ENCODE measurements around the gene LRCH4. TPM values are rescaled to one million over a fixed set of nuclear protein-coding genes. Genes with fewer than 3 reads are reported as not detected.

The LRCH4 gene
- total and polyA plus RNA-seq, 2 donors (not counting 1 experiment from before 2014, with no cell fraction given): 288 to 289 TPM

DNA sequence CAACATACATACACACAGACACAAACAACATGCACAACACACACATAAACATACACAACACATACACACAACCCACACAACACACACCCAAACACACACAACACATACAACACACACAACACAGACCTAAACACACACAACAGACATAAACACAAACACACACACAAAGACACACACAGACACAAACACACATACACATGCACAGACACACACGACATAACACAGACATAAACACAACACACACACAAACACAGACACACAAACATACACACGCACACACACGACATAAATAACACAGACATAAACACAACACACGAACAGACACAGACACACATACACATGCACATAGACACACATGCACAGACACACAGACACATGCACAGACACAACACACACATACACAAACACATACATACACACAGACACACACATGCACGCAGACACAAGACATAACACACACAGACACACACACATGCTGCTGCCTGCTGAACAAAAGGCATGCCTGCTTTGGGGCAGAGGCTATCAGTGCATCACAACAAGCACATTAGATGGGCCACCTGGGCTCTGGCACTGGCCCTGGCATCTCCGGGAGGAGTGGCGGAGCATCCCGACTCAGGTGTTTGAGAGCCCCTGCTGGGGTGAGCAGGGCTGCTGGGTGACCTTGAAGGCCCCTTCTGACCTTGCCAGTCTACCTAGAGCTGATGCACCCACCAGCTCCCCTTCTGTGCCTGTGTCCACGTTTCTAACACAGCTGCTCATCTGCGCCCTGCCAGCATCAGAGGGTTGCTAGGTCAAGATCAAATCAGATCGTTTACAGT lies 5.3 kb downstream of the LRCH4 start:
- Histone ChIP-seq H3K9me3 (ENCODE audit: control extremely low read depth in 1 of 3, control insufficient read depth in 2 of 3, insufficient read depth in 1 of 3, low read length in 2 of 3) (no peaks in the 10 kb centered on the region), H3K27ac (ENCODE audit: low read length in 2 of 2) (no peak overlapping the region), H3K27me3 (replicated peaks in 1 of 4; ENCODE audit: control extremely low read depth in 1 of 4, control insufficient read depth in 3 of 4, insufficient read depth in 4 of 4, low read length in 3 of 4) (no peaks in the 10 kb centered on the region), H4K20me1 (ENCODE audit: control insufficient read depth, insufficient read depth, low read length, poor library complexity, severe bottlenecking) (peaks cover 84% of the 10 kb centered on the region), H3K36me3 (replicated peaks in 1 of 2; ENCODE audit: control extremely low read depth in 1 of 2, control insufficient read depth in 1 of 2, extremely low read depth in 1 of 2, insufficient read depth in 2 of 2, low read length in 1 of 2) (peaks cover 0 to 72% of the 10 kb centered on the region in 2 experiments), H2AFZ (ENCODE audit: insufficient read depth, low read depth, low read length, poor library complexity, severe bottlenecking) (no peak overlapping the region), H3K4me3 (ENCODE audit: control extremely low read depth in 1 of 5, extremely low read depth in 1 of 5, insufficient read depth in 1 of 5, low read depth in 2 of 5, low read length in 4 of 5) (no peak overlapping the region), H3K9ac (ENCODE audit: low read length) (no peak overlapping the region), H3K4me2 (replicated peaks; ENCODE audit: low read depth, low read length, poor library complexity, severe bottlenecking) (no peak overlapping the region), H3K79me2 (ENCODE audit: control insufficient read depth, insufficient read depth, low read length) (peaks cover 70% of the 10 kb centered on the region), H3K4me1 (ENCODE audit: control insufficient read depth in 2 of 2, insufficient read depth in 2 of 2, low read length in 2 of 2) (peaks cover 23 to 32% of the 10 kb centered on the region in 2 donors)
- ChIA-PET POLR2A (no interaction called here), CTCF (interaction anchor here (0.6 to 11.1 kb wide), 2 partner anchors 12 to 18 kb away, joined by 3 to 226 read pairs; no protein-coding TSS in a partner anchor)
- WGBS (ENCODE audit: insufficient coverage): 94% methylated on average over 10 of the region's 11 CpGs
- Mint-ChIP-seq H3K27ac (no peak overlapping the region), H3K4me3 (no peak overlapping the region), H3K4me1 (peaks cover 36% of the 10 kb centered on the region), H3K27me3 (no peaks in the 10 kb centered on the region), H3K9me3 (ENCODE audit: insufficient read depth) (no peaks in the 10 kb centered on the region)
- ATAC-seq (ENCODE audit: low read depth): no peak
- intact Hi-C loops (cut with micrococcal nuclease): no loop called here
- TF ChIP-seq EZH2 (IDR thresholded peaks at IDR 0.05; ENCODE audit: borderline replicate concordance, insufficient read depth, low read depth, low read length, poor library complexity, severe bottlenecking): no peak
- TF ChIP-seq, protein P1, sequence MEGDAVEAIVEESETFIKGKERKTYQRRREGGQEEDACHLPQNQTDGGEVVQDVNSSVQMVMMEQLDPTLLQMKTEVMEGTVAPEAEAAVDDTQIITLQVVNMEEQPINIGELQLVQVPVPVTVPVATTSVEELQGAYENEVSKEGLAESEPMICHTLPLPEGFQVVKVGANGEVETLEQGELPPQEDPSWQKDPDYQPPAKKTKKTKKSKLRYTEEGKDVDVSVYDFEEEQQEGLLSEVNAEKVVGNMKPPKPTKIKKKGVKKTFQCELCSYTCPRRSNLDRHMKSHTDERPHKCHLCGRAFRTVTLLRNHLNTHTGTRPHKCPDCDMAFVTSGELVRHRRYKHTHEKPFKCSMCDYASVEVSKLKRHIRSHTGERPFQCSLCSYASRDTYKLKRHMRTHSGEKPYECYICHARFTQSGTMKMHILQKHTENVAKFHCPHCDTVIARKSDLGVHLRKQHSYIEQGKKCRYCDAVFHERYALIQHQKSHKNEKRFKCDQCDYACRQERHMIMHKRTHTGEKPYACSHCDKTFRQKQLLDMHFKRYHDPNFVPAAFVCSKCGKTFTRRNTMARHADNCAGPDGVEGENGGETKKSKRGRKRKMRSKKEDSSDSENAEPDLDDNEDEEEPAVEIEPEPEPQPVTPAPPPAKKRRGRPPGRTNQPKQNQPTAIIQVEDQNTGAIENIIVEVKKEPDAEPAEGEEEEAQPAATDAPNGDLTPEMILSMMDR (IDR thresholded peaks at IDR 0.05): no peak
- no peak for DNase-seq
